NCI-H2196 treated with DMSO at 0.1 percent for 48 hours (cell line): ENCODE results near the gene DDX41.
"Not testable (repeated sequence)": the region's sequence is repeated elsewhere in the genome, so short reads cannot be mapped to it uniquely, and the experiment has no call there.

ENCODE experiments used
- DNase-seq: peaks from one replicate; lab custom pipeline; 2025; ENCODE audit not compliant: unreplicated experiment; lab: John Stamatoyannopoulos, UW

The DDX41 gene

GRCh38 chr5:177487144-177487543 is 29.6 kb downstream of the DDX41 start:
- DNase-seq: no peak

- no peak for DNase-seq
Observed at GRCh38 chr5:177486256-177486655, 30.5 kb downstream of the DDX41 start.

GRCh38 chr5:177485753-177486152 is 31.0 kb downstream of the DDX41 start:
- DNase-seq: not testable (repeated sequence)

- DNase-seq: no peak
Observed at GRCh38 chr5:177484902-177485549, 31.7 kb downstream of the DDX41 start.

GRCh38 chr5:177483994-177484901 is 32.5 kb downstream of the DDX41 start:
- no peak for DNase-seq

GRCh38 chr5:177483042-177483441 is 33.7 kb downstream of the DDX41 start:
- DNase-seq: no peak

GRCh38 chr5:177482359-177482795 is 34.4 kb downstream of the DDX41 start:
- no peak for DNase-seq

- no peak for DNase-seq
Observed at GRCh38 chr5:177479774-177480173, 37.0 kb downstream of the DDX41 start.

GRCh38 chr5:177478711-177479646 is 37.8 kb downstream of the DDX41 start:
- peak; percentile 57 for DNase-seq

- no peak for DNase-seq
Observed at GRCh38 chr5:177477701-177478477, 38.9 kb downstream of the DDX41 start.

- no peak for DNase-seq
Observed at GRCh38 chr5:177476531-177477233, 40.1 kb downstream of the DDX41 start.

GRCh38 chr5:177475563-177476427 is 41.0 kb downstream of the DDX41 start:
- no peak for DNase-seq

- no peak for DNase-seq
Observed at GRCh38 chr5:177474846-177475562, 41.8 kb downstream of the DDX41 start.

- no peak for DNase-seq
Observed at GRCh38 chr5:177474002-177474476, 42.7 kb downstream of the DDX41 start.

- peak; percentile 39 for DNase-seq
Observed at GRCh38 chr5:177473443-177474001, 43.2 kb downstream of the DDX41 start, which contains the start of gene DBN1. TSS of gene DBN1 (minus strand) at chr5:177473634. CDS start at chr5:177473521, 113 bp downstream.

GRCh38 chr5:177472460-177473442 is 44.0 kb downstream of the DDX41 start:
- DNase-seq: no peak
